NCI-H187 (cell line): ENCODE results near the gene DSCAML1.

Experiments
- DNase-seq, 2 experiments: peaks; one replicate each; lab custom pipeline; 2025; lab: John Stamatoyannopoulos, UW

Gene DSCAML1

GRCh38 chr11:117549417-117549816 is 247.6 kb downstream of the DSCAML1 start:
- DNase-seq, result no peak

GRCh38 chr11:117548876-117549275 is 248.1 kb downstream of the DSCAML1 start:
- no peak for DNase-seq

- no peak for DNase-seq
Observed at GRCh38 chr11:117547946-117548345, 249.1 kb downstream of the DSCAML1 start.

GRCh38 chr11:117547195-117547850 is 249.7 kb downstream of the DSCAML1 start:
- DNase-seq, result no peak

GRCh38 chr11:117546431-117547194 is 250.4 kb downstream of the DSCAML1 start:
- DNase-seq, result no peak

GRCh38 chr11:117545706-117546105 is 251.3 kb downstream of the DSCAML1 start:
- DNase-seq, result no peak

GRCh38 chr11:117544130-117544800 is 252.8 kb downstream of the DSCAML1 start:
- DNase-seq, result no peak

- no peak for DNase-seq
Observed at GRCh38 chr11:117541211-117541610, 255.8 kb downstream of the DSCAML1 start.

GRCh38 chr11:117538263-117539135 is 258.5 kb downstream of the DSCAML1 start:
- no peak for DNase-seq

- DNase-seq, result no peak
Observed at GRCh38 chr11:117535850-117536411, 261.1 kb downstream of the DSCAML1 start.

- DNase-seq, result no peak
Observed at GRCh38 chr11:117535201-117535849, 261.7 kb downstream of the DSCAML1 start.

- no peak for DNase-seq
Observed at GRCh38 chr11:117532568-117532967, 264.4 kb downstream of the DSCAML1 start.

- DNase-seq, result no peak
Observed at GRCh38 chr11:117529816-117530215, 267.2 kb downstream of the DSCAML1 start.

GRCh38 chr11:117528097-117528721 is 268.8 kb downstream of the DSCAML1 start:
- peak in 1 of 2 experiments; percentile 45 for DNase-seq

GRCh38 chr11:117527271-117527670 is 269.7 kb downstream of the DSCAML1 start:
- no peak for DNase-seq

GRCh38 chr11:117525866-117526542 is 271.0 kb downstream of the DSCAML1 start:
- no peak for DNase-seq

GRCh38 chr11:117524468-117525183 is 272.4 kb downstream of the DSCAML1 start:
- DNase-seq, result no peak

GRCh38 chr11:117523680-117524079 is 273.3 kb downstream of the DSCAML1 start:
- DNase-seq, result no peak

- no peak for DNase-seq
Observed at GRCh38 chr11:117521974-117522373, 275.0 kb downstream of the DSCAML1 start.
